Measurements from ENCODE around the gene PARS2.

PARS2 gene

DNA sequence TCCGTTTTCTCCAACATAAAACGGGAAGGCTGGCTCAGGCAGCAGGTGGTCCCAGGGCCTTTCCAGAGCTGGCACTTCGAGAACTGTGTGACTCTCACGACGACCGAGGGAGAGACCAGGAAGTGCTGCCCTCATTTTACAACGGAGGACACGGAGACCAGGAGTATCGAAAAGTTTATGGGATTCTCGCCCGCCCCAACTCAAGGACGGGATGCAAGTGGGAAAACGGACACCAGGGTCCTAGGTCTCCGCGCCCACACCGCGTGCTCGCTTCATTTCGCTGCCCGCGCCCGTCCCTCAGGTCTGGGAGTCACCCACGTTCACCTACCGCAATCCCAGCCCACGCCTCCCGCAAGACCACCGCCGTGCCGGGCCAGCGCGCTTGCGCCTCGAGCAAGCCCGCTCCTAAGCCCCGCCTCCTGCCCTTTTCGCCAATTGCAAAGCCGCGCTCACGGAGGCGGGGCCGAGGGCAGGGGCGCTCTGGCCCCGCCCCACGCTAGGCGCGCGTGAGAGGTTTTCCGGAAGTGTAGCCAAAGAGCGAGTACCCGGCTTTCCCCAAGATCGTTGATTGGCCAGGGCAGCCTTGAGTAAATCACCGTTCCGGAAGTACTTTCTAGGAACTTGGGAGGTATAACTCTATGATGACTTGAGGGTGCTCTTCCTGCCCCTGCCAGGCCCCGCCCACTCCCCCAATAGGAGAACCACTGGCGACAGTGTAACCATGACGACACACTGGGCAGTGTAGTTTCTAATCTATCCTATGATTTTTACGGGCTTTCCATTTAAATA, at the start of gene PARS2:
TSS of gene PARS2 (minus strand) at position 391 of the 789 bp plus-strand sequence. CDS start 5,362 bp downstream, outside the sequence.
- H3K4me3 ChIP-seq (ENCODE audit: low read depth, low read length), result peak within 1 kb of the TSS; percentile 98

- no peak overlapping the region for H3K4me3 ChIP-seq (ENCODE audit: low read depth, low read length)
Observed at GRCh38 chr1:54814126-54814498, 49.8 kb upstream of the PARS2 start.

DNA sequence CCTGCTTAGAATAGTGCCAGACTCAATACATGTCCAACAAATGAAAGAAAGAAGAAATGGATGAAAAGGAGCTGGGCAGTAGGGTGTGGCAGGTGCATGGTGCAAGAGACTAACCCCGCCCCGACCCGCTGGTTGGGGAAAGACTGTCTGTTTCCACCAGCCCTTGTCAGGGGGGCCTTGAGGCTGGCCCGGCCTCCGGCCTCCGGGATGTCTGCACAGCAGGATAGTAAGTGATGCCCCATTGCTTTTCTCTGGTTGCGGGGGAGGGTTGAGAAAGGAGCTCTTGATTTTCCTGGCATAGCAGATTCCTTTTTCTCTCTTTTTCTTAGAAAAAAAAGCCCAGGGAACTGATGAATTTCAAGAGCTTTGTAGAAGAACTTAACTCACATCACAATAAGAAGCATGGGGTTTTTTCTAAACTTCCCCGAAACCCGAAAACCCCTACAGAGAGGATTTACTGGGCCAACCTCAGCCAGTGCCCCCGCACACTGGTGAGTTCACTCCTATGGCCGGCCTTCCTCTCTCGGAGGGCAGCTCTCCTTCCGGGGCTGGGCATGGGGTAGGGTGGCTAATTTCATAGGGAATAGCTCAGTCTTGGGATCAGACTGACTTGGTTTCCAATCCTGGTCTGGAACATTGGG, 49.3 kb upstream of the PARS2 start:
- H3K4me3 ChIP-seq (ENCODE audit: low read depth, low read length), result no peak overlapping the region

- H3K4me3 ChIP-seq (ENCODE audit: low read depth, low read length), result no peak overlapping the region
Observed at GRCh38 chr1:54812801-54813484, 48.6 kb upstream of the PARS2 start.

DNA sequence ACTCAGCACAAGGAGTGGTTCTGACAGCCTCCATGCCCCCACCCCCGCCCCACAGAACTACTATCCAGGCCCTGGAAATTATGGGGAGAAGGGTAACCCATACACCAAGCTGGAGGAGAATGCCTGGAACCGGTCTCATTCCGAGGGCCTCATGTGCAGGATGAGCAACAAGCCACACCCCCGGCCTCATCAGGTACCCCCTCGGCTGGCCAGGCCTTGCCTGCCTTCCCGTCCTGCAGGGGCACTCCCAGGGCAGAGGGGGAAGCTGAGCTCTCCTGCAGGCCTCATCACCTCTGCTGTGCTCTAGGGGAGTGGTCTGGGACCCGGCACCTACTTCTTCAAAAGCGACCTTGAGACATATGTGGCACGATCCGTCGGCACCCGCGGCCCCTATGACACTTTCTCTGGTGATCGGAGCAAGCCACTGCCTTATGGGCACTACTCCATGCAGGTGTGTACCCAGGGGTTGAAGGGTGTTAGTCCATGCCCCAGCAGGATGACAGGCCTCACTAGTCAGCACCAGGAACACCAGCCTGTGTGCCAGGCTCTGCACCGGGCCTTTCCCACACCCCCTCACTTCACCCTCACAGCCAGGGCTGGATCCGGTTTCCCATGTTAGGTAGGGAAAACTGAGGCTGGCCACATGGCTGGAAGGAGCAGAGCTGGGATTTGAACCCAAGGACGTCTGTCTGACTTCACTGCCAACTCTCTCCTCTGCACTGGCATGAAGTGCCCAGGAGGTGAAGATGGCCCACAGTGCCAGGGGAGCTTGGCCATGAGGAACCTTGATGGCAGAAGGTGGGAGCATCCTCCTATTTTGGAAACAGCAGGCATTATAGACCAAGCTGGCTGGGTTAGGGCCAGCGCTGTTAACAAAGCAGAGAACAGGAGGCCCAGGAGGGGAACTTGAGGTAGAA, 47.7 kb upstream of the PARS2 start:
- H3K4me3 ChIP-seq (ENCODE audit: low read depth, low read length), result no peak overlapping the region

DNA sequence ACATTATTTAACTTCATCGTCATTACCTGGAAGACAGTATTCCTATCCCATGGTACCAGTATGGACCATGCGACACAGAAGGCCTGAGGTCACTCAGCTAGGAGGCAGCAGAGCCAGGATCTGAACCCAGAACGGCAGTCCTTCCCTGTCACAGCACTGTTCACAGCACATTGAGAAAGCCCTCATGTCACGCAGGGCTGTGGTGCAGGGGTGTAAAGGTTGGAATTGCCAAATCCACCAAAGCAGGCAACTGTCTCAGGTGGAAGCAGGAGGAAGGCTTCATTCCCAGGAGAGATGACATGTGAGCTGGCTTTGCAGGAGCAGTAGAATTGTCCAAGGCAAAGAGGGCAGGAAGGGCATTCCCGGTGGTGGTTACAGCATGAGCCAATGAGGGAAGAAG, 46.7 kb upstream of the PARS2 start:
- no peak overlapping the region for H3K4me3 ChIP-seq (ENCODE audit: low read depth, low read length)

DNA sequence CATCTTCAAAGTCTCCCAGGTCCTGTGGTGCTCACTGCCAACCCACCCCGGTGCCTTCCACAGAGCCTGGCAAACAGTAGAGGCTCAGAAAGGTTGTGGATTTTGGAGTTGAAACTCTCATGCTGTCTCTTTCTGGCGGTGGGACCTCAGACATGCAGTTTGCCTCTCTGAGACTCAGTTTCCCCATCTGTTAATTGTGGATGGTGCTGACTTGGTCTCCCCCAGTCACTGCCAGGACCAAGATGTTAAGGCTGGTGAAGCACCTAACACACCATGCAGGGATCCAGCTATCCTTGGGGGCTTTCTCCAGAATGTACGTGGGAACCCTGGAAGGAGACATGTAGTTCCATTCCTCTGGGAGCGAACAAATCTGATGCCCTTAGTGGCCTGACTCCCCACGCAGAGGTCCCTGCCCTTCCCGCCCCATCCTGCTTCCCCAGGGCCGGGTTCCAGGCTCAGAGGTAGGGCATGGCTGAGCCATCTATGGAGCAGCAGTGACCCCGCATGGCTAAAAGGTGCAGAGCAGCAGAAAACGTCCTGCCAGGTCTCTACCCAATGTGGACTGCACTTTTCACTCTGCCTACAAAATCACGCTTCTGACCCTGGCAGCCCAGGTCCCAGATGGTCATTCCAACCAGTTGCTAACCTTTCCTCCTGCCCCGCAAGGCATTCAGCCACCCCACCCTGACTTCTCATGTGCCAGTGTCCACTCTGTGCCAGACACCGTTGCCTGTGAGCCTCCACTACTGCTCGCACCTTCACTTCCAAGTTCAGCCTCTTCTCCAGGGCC, 46.0 kb upstream of the PARS2 start:
- H3K4me3 ChIP-seq (ENCODE audit: low read depth, low read length), result no peak overlapping the region

DNA sequence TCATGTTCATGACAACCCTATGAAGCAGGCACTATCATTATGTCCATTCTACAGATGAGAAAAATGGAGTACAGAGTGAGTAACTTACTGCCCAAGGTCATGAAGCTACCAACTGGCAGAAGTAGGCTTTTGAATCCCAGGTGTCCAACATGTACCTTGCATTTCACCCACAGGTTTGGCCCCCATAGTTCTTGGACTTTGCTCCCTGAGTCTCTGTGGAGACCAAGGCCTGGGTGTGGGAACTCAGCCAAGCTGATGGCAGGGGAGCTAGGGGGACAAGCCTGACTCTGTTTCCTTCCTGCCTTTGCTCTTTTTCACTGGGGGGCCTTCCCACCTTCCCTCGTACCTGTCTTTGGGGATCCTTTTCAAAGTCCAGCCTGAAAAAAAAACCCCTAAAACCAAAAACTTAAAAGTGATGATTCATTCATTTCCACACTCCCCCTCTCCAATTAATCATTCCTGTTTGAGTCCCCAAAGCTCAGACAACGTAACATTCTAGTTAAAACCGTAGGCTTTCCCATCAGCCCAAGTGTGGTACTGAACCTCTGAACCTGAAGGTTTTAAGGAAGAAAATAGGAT, 45.3 kb upstream of the PARS2 start:
- H3K4me3 ChIP-seq (ENCODE audit: low read depth, low read length), result no peak overlapping the region

DNA sequence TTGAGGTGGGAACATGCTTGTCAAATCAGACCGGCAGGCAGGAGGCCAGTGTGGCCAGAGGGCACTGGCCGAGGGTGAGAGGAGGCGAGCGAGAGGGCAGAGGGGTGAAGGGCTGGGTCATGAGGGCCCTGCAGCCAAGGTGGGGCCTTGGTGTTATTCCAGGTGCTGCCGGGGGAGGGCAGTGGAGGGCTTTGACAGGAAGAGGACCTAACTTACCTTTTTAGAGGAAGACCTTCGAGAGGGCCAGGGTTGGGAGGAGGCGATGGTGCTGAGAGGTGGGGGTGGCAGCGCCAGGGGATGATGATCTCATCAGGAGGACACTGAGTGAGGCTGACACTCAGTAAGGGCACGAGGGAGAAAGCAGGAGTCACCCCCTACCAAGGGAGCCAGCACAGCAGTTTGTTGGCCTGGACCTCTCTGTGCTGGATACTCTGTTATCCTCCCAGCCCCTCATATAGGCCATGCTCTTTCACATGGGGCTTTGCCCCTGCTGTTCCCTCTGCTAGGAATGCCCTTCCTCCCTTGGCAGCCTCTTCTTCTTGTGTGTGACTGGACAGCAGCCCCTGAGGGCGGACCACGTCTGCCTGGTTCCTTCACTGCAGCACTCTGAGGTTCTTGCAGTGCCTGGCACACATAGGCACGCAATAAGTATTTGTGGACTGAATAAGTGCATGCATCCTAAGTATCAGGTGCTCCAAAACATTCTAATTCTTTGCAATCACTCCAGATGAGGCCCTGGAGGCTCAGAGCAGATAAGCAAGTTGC, 44.3 kb upstream of the PARS2 start:
- no peak overlapping the region for H3K4me3 ChIP-seq (ENCODE audit: low read depth, low read length)

- H3K4me3 ChIP-seq (ENCODE audit: low read depth, low read length), result no peak overlapping the region
Observed at GRCh38 chr1:54807756-54808155, 43.4 kb upstream of the PARS2 start.

DNA sequence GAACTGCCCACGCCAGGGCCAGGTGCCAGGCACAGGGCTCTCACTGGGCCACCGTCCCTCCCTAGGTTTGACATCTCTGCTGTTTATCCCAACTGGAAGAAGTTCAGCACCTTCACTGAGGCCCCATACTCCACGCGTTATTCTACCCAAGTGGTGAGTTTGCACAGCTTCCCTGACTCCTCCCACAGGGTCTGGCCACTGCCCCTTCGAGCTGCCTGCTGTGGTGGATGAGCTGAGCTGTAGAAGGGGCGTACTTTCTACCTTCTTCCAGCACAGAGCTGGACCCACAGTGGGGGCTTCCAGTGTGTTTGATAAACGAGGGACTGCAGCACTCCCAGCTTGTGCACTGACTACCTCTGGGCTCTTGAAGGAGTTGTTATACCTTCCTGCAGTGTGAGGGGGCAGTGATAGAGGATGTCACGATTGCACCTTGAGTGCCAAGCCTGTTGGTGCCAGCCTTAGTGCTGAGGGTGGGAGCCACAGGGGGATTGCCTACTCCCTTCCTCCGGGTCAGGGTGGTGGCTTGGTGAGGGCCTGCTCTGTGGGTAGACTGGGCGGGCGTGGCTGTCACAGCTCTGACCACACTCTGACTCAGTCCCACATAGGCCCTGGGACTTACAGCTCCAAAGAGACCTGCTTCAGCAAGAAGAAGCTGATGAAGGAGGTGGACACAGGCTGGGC, 42.7 kb upstream of the PARS2 start:
- H3K4me3 ChIP-seq (ENCODE audit: low read depth, low read length), result no peak overlapping the region

- no peak overlapping the region for H3K4me3 ChIP-seq (ENCODE audit: low read depth, low read length)
Observed at GRCh38 chr1:54805981-54806381, 41.7 kb upstream of the PARS2 start.

DNA sequence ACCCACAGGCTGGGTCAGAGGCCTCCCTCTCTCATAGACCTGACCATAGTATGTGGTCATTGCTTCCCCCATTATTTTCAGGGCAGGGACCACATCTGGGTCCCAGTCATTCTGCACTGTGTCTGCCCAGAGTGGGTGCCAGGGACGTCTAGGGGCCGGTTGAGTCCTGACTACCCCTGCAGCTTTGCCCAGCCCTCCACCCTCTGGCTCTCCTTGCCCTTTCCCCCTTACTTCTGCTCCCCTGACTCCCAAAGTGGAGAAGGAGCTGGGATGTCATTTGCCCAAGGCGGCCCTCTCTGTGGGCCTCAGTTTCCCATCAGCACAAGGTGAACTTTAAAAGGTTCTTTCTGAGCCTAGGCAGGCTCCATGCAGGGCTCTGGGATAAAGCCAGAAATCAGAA, 41.1 kb upstream of the PARS2 start:
- H3K4me3 ChIP-seq (ENCODE audit: low read depth, low read length), result no peak overlapping the region

DNA sequence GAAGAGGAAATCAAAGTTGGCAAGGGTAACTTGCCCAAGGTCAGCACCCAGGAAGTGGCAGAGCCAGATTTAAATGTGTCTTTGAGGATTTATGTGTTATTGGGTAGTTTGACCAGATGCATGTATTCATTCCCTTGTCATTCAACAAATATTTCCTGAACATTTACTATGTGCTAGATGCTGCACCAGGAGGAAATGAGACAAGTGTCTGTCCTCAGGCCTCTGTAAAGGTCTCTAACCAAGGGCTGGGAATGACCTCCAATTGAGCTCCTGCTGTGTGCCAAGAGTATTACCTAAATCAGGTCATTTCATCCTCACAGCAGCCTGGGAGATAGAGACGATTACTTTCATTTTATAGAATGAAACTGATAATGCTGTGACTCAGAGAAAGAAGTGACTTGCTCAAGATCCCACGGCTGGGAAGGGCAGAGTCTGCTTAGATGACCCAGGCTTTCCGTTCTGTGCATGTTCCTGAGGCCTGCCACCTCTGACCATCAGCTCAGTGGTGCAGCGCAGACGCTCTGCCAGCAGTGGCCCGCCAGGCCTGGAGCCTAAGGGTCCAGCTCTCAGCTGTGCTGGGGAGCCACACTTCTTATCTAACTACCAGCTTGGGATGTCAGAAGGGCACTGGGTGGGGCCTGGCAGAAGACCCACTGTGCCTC, 40.3 kb upstream of the PARS2 start:
- no peak overlapping the region for H3K4me3 ChIP-seq (ENCODE audit: low read depth, low read length)

DNA sequence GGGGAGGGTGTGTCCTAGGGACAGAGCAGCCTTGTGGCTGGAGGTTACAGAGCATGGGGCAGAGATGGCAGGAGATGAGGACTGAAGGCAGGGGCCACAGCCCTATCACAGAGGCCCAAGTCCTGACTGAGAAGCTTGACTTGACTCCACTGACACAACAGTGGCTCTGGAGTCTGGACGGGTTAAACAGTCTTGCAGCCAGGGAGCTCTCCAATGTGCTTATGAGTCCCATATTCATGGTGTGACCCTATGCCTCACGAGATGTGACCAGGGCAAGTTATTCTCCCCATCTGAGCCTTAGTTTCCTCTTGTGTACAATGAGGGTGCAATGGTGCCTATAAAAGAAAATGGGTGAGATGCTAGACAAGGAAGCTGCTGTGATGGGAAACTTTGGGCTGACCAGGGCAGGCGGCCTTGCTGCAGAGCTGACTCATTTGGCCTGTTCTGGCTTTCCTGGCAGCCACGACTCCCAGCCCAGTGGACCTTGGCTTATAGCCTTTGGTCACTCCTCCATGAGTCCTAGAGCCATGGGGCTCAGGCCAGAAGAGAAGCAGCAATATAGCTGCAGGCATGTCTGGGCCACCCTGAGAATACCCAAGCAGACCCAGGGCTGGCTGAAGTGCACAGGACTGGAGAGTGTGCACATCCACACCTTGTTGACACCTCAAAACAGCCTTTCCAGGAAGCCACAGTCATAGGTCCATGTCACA, 39.6 kb upstream of the PARS2 start:
- no peak overlapping the region for H3K4me3 ChIP-seq (ENCODE audit: low read depth, low read length)

DNA sequence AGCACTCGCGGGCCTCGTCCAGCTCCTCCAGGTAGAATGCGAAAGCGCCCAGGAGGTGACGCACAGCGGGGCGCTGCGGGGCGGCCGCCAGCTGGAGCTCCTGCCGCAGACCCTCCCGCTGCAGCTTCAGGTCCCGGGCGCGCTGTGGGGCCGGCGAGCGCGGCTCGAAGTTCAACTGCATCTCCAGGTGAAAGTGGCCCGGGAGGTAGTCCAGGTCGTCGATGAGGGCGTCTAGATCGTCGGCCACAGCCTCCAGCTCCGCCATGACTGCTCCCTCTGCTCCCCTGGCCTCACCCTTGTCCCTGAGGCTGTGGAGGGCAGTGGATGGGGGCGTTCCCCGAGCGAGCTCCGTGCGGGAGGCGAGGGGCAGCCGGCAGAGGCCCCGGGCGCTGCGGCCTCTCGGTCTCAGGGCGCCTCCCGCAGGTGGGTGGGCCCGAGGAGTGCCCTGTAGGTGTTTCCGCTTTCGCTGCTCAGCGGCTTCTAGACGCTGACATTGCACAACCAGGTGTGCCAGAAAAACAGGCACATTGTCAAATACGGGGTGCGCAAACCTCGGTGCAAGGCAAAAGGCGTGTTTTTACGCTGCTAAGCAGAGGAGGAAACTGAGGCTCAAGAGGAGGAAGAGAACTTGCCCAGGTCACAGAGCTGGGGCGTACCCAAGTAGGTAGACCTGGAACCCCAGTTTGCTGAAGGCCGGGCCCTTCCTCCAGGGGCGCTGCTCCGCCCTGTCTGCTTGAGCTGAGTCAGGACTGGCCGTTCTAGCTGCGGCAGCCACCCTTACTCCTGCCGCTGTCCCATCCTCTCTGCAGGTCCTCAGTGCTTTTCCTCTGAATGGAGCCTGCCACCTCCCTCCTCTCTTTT, 36.8 kb upstream of the PARS2 start, which contains the start of gene TTC22:
TSS of gene TTC22 (minus strand) at position 425 of the 861 bp plus-strand sequence. CDS start at position 265, 160 bp downstream.
- H3K4me3 ChIP-seq (ENCODE audit: low read depth, low read length), result peak within 1 kb of the TSS; percentile 24
